HG03045 (cell line): ENCODE data around the gene AMIGO2.

Source experiments
- ATAC-seq: cut with Tn5 transposase; IDR thresholded peaks from one replicate; pipeline ENCODE4 v1.9.1; 2021; ENCODE audit warnings: mild to moderate bottlenecking, moderate library complexity; ENCODE audit not compliant: unreplicated experiment

Gene AMIGO2

DNA sequence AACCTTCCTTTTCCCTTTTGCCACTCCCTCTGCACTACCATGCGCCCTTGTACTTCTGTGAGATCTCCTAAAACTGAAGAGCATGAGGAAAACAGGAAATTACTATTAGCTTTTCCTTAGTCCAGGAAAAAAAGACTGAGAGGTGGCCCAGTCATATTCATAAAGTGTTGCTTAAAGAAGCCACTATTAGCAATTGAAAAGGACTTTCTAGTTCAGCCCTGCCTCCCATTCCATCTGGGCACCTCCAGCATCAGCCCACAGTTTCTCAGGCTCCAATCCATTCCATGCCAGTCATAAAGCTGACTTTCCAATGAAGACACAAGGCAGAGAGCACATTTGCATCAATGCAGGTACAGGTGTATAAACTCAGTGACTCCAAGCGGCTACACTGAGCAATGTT is 19.9 kb upstream of the AMIGO2 start:
- ATAC-seq = no peak

DNA sequence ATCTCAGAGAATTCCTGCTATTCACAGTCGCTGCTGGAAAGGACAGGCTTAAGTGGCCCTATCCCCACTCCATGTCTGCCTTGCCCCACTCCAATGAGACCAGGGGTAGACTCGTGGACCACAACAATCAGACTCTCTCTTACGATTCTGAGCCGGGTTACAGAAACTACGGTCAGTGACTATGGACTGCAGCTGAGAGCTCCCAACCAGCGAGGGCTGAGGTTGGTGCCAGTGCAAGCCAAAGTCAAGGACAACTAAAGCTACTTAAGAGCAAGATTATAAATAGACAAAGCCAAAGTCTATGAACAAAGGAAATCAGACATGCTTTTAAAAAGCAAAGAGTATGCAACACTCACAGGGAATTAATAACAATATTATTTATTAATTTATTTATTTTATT is 18.3 kb upstream of the AMIGO2 start:
- no peak for ATAC-seq

DNA sequence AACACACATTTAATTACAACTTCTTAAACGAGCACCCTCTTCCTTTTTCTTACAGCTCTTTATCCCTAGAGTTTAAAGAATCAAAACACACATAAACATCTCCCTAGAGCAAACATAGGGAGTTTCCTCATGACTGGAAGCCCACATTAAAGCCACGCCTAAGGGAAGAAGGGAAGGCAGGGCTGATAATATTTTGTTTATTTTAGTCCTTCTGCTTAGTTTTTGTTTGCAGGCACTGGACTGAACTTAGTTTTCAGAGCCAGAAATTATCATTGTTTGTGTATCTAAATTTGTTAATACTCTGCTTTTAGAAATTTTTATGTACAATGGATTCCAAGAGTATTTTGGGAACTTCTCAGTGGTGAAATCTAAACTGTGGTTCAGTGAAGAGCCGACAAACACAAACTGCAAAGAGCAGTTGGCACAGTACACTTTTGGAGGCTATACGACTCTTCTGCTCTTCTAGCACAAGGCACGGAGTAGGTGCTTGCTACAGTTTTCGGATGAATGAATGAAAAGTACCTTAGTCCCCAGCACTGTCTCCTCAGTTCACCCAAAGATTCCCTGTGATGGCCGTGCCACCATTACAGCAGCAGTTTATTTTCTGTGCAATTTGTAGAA is 17.6 kb upstream of the AMIGO2 start:
- no peak for ATAC-seq

DNA sequence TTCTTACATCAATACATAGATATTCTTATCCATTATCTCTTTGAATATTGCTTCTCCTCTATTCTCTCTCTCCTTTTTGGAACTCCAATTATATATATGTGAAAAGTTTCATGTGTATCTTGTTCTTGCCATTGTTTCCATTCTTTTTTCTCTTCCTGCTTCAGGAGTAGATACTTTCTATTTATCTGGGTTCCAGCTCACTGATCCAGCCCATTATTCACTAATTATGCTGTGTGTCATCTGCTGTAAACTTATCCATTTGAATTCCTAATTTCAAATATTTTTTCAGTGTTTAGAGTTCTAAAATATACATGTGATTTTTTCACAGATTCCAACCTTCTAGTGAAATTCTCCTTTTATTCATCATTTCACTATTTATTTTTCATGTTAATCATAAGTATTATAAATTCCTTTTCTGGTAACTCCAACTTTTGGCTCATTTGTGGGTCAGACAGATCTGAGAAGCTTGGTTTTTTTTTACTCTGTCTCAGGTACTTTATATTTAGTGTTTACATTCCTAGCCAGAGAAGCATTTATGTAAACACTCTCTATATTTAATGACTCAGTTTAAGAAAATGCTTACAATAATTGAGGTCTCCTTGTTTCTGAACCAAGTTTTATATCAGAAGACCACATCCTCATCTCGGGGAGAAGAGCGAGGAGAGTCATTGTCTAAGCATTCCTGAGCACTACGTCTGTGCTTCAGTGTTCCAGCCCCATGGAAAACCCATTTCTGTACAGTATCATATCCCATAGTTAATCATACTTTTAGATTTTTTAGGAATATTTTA is 15.9 kb upstream of the AMIGO2 start:
- ATAC-seq = no peak

DNA sequence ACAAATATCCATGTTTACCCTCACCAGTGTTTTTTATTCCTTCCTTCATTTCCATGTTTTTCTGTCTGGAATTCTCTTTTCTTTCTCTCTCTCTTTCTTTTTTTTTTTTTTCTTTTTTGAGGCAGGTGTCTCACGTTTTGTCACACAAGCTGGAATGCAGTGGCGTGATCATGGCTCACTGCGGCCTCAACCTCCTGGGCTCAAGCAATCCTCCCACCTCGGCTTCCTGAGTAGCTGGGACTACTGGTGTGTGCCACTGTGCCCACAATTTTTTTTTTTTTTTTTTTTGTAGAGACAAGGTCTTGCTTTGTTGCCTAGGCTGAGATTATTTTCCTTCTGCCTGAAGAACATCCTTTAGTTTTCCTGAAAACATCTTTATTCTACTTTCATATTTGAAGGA is 15.0 kb upstream of the AMIGO2 start:
- no peak for ATAC-seq

DNA sequence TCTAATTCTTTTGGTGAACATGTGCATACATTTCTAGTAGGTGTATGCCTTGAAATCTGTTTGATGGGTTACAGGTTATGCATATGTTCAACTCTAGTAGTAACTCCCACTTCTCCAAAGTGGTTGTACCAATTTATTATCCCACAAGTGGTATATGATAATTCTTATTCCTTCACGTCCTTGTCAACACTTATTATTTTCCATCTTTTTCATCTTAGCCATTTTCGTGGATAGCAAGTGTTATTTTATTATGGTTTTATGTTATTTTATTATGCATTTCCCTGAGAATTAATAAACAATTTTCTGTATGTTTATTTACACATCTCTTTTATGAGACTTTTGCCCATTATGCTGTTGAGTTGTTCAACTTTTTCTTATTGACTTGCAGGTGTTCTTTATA is 11.2 kb upstream of the AMIGO2 start:
- no peak for ATAC-seq

DNA sequence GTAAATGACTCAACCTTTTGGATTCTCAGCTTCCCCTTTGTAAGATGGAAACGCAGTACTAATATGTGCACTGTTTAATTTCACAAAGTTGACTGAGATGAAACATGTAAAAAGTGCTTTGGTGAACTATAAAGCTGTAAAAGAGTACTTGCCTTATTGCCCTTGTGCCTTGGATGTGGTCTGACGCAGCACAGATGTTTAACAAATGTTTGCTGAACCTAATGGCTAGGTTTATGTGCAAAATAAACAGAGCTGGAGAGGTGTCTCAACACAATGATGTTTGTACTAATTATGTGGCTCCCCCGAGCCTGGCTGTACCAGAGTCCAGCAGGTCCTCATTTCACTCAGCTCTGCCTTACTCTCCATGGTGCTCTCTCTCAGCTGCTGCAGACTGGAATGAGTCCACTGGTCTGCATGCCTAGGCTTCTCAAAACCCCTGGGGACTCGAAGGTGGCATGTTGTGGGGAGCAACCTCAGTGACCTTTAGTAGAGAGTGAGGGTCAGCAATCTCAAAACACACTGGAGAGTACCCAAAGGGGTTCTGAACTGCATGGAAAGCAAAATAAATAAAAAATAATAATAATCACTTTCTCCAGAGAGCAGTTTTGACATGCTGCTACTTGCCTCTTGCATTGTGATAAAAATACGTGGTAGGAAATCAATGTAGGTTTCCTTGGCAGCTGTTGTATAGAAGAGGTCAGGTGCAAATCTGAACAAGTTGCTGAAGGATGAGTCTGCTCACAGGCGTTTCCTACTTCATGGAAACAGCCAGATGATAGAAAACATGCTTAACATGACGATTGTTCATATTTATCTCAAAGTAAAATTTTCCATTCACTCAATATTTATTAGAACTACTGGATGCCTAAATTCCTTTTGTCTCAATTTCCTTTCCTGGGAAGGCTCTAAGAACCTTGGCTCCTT is 8.5 kb upstream of the AMIGO2 start:
- ATAC-seq = no peak

DNA sequence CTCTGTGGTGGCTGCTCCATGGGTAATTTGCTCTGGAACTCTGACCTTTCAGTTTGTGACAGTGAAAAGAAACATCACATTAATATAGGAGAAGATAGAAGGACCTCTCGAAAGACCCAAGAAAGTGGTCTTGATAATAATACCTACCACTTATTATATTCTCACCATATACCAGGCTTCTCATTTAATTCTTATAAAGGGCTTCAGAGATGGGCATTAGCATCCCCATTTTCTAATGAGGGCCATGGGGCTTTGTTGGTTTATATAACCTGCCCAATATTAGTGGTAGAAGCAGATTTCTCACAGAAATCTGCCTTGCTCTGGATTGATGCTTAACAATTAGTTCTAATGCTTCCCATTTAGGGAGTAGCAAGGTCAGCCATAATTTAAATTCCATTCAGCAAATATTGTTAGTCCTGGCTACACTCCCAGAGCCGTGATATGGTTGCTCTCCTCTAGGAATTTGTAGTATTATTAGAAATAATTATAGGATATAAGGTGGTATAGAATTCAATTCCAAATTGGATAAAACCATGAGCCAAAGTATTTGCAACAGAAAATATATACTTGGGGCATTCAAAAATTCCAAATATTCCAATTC is 7.4 kb upstream of the AMIGO2 start:
- ATAC-seq = no peak

DNA sequence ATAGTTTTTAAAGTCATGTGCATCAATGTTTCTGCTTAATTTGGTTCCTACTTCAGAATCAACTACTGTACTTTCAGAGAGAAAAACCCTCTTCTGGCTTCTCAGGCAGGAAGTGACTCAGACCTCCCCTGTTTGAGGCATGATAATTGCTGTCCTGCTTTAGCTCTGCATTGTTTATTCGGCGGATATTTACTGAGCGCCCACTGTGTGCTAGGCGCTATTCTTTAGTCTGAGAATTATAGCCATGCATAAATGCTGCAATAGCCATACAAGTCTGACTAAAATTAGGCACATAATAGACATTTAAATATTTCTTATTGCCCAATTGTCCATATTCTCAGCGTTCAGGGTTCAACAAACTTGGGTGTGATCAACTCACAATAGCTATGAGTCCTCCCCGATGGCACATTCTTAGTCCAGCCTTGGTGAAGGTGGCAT is 6.1 kb upstream of the AMIGO2 start:
- no peak for ATAC-seq

DNA sequence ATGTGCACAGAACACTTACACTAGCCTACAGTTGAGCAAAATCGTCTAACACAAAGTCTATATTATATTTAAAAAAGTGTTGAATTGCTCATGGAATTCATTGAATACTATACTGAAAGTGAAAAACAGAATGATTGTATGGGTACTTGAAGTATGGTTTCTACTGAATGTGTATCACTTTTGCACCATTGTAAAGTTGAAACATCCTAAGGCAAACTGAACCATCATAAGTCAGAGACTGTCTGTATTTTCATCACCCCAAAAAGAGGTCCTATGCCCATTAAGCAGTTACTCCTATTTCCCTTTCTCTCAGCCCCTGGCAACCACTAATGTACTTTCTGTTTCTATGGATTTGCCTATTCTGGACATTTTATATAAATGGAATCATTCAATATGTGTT is 4.4 kb upstream of the AMIGO2 start:
- ATAC-seq = no peak

DNA sequence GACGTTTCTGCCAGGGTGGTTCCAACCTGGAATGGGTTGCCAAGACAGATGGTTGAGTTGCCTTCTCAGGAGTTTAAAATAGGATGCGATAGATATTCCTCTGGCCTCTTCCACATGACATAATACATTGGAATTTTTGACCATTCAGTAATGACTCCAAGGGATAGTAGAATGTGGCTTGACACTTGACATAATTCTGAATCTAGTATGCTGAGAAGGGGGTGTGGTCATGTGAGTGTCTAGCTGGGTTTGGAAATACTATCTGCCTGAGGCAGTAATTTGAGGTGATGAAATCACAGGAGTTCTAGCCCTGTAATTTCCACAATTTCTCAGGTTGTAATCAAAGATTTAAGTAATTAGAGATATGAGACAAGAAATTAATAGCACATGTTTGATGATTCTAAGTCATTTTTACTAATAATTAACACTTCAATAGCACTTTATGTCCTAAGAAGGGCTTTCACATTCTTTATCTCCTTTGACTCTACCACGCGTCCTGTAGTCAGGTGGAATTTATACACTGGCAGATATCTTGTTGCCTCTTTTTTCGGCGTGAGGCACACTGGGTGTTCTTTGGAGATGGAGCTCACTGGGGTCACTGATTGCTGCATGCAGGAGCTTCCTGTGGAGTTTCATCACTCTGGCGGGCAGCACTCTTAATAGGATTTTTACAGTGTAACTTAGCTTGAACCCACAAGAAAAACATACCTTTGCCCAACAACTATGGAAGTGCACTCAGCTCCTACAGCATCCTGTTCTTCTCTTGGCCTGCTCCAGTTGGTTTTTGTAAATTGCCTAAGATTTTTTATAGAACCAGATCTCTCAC is 3.2 kb upstream of the AMIGO2 start:
- ATAC-seq = no peak

DNA sequence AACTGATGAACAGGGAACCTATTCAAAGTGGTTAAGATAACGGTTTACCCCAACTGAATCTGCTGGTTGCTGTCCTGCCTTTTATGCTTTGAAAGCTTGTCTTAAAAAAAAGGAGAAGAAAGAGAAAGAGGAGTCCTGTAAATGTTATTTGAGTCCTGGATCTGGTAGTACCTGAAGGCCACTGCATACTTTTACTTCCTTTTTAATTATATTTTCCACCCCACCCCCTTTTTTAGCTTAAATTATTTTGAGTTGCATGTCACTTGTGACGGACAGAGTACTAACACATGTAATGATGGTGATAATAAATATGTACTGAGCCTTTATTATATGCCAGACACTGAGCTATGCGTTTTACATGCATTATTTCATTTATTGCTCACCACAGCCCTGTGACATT is 2.5 kb upstream of the AMIGO2 start:
- ATAC-seq = no peak

DNA sequence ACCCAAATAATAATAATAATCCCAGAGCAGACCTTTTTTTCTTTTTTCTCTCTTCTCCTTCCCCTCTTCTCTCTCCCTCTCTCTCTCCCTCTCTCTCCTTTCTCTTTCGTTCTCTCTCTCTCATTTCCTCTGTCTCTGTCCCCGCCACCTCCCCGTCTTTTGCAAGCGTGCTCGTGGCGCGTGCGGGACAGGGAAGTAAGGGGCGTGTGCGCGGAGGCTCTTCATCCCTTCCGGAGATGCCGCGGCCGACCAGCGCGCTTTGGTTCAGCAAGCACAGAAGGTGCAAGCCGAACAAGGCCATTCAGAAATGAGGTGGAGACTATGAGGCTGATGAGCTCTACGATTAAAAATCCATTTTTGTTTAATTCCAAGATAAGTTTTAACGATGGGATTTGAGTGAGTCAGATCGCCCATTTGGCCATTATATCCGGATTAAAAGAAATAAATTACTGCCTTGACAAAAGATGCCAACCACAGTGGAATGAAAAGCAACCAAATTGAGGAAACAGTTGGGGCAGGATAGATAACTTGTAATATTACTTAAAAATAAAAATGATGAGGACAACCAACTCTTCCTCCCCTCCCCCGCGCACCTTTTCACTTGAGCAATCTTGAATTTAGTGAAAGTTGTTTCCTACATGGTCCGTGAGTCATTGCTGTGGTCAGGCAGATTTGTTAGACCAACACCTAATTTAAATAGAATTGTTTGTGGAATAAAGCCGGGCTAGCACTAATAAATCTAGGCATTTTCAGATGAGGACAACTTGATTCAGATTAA is 1.2 kb upstream of the AMIGO2 start:
- ATAC-seq = no peak

DNA sequence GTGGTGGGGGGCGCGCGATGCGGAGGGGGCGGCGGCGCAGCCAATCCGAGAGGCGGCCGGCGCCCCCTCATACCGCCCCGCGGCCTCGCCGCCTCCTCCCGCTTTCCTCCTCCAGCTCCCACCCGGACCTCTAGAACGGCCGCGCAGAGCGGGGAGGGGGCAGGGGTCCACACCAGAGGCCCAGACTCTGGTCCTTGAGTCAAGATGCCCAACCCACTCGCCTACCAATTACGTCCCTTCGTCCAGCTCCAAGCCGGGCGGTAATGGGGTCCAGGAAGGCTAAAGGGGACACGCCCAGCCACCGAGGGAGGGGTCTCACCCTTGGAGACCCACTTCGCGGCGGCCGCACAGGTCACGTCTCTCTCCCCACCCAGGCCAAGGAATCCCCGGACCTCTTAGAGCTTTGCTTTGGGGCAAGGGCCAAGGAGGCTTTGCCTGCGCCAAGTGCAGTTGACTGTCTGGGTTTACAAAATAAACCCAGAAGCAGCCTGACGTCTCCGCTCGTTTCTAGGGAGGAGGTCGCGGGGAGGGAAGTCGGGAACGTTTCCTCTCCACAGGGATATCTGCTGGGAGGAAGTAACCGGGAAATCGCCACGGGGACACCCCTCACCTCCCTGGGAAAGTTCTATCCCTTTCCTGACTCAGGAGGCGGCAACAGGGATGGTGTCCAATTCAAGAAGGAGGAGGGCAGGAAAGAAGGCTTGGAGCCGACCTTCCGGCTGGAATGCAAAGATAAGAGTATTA is 394 bp upstream of the AMIGO2 start:
- no peak for ATAC-seq

DNA sequence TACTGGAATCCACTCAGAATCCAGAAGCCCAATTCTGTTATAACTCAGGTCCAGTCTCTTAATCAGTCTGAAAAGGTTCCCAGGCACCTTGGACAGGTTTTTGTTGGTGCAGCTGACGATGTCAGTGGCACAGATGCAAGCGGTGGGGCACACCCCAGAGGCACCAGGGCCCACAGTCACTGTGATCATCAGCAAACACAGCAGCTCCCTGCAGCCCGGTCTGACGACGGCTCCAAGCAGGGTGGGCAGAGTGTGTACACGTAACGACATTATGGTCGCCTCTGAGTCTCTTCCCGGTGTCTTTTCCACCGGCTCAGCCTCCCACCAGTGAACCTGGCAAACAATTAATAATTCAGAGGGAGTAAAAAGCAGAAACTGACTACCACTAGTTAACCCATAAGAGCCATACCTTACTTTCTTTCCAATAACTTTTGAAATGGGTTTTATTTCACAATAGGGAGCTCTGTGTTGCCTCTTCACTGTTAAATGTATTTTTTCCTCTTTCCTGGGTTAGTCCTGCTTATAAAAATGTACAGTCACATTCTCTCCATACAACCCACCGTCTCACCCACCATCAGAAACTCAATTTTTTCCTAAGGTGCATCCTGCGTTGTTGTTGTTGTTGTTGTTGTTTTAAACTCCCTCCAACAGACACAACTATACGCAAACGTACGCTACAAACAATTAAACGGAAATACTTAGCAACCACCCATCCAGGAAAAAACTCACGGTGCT is 859 bp downstream of the AMIGO2 start:
- no peak for ATAC-seq

DNA sequence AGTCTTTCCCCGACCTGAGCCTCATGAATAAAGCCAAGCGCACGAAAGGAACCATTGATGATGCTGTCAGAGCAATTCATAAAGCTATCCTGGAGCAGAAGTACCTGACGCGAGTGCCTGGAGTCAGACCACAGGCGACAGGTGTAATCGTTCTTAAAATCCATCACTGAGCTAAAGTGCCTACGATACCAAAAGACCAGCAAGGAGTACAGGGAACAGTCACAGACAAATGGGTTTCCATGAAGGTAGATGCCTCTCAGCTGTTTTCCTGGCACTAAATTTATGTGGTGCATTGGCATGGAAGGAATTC is 1.7 kb downstream of the AMIGO2 start:
- ATAC-seq = no peak

DNA sequence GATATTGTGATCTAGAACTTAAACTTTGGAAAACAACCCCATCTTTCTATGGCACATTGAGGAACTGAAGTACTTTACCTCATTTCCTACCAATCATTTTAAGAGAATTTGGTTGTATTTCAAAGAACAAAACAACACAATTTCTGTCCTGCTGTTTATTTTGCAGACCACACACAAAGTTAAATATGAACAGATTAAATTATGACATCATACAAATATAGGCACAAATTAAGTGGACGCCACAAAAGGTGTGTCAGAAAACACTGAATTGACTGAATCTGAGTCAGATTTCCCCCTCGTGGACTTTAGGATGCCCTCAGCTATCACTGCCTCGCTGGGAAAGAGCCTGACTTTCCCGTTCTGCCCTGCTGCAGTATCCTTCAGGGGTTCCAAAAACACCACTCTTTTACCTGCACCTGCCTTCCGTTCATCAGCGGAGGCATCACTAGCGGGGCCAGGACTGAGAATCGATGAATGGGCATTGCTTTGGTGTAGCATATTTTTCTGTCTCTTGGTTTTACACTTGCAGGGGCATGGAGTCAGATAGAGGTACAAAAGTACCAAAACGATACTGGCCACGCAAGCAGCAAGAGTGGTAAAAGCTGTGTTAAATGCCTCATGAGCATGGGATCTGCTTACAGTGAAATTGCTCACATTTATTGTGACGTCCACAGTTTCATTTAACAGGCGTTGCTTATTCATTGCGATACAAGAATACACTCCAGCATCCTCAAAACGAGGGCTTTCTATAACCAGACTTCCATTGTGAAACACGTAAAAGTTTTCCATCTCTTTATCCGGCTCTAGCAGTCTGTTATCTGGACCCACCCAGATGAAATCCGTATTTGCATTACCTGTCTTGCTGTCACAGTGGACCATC is 2.3 kb downstream of the AMIGO2 start:
- ATAC-seq = no peak
